Measurements from ENCODE around the gene TPRN. TPM values are rescaled to one million over a fixed set of nuclear protein-coding genes. Genes with fewer than 3 reads are reported as not detected.
A peak's percentile ranks its signal among the peaks of the same experiment; 100 is the strongest.

The TPRN gene
- total RNA-seq, 4 donors from 2014 or later: 6.5 to 13.5 (median 9.9) TPM

- no peaks in the 10 kb centered on the region for H3K36me3 ChIP-seq
- peak; percentile 40 to 44 for DNase-seq
- no peaks in the 10 kb centered on the region for H3K9me3 ChIP-seq
- H3K27ac ChIP-seq: peak within 1 kb of the TSS; percentile 4 to 87 (median 19)
- peak within 1 kb of the TSS; percentile 2 to 78 (median 53) for H3K4me3 ChIP-seq (replicated peaks in 1 of 3)
- no peak for TF ChIP-seq CTCF (IDR thresholded peaks at IDR 0.05)
- peak in 1 of 2 donors; percentile 2 for TF ChIP-seq POLR2A (IDR thresholded peaks at IDR 0.05)
- H3K27me3 ChIP-seq: no peaks in the 10 kb centered on the region
- intact Hi-C loops (cut with DNase I): no loop called here
- peaks cover 25 to 41% of the 10 kb centered on the region in 2 donors for H3K4me1 ChIP-seq
- WGBS, 2 donors: 10 to 19% methylated on average over 2 to 6 of the region's 88 CpGs
These were observed 21.9 kb upstream of the TPRN start, which contains the start of gene RNF208 for GRCh38 chr9:137222190-137223077. RNF208 (minus strand) TSS chr9:137222240; CDS start chr9:137221212, 1,028 bp downstream.

GRCh38 chr9:137221506-137222111, 21.1 kb upstream of the TPRN start:
- intact Hi-C loops (cut with DNase I): no loop called here
- H3K27ac ChIP-seq: peak overlapping the region in 1 of 3 donors; percentile 36
- H3K36me3 ChIP-seq: no peaks in the 10 kb centered on the region
- 5 to 16% methylated on average over 9 to 12 of the region's 61 CpGs for WGBS, 2 donors
- H3K4me3 ChIP-seq (replicated peaks in 1 of 3): peak overlapping the region in 1 of 3 donors; percentile 41
- DNase-seq: peak; percentile 40 to 42
- H3K9me3 ChIP-seq: no peaks in the 10 kb centered on the region
- H3K4me1 ChIP-seq: peaks cover 16 to 33% of the 10 kb centered on the region in 2 donors
- H3K27me3 ChIP-seq: no peaks in the 10 kb centered on the region
- TF ChIP-seq POLR2A (IDR thresholded peaks at IDR 0.05): peak in 1 of 2 donors; percentile 6
- no peak for TF ChIP-seq CTCF (IDR thresholded peaks at IDR 0.05)

- H3K36me3 ChIP-seq: no peaks in the 10 kb centered on the region
- H3K4me1 ChIP-seq: peaks cover 13 to 28% of the 10 kb centered on the region in 2 donors
- no peak overlapping the region for H3K27ac ChIP-seq
- no peaks in the 10 kb centered on the region for H3K27me3 ChIP-seq
- intact Hi-C loops (cut with DNase I): no loop called here
- WGBS, 2 donors: 83% methylated on average over 1 of the region's 14 CpGs; no CpG with 5 or more reads in 1 of the 2 donors
- H3K9me3 ChIP-seq: no peaks in the 10 kb centered on the region
- TF ChIP-seq CTCF (IDR thresholded peaks at IDR 0.05) (no peak), POLR2A (IDR thresholded peaks at IDR 0.05) (no peak)
- H3K4me3 ChIP-seq (replicated peaks in 1 of 3): no peak overlapping the region
- DNase-seq: no peak
These were observed 20.6 kb upstream of the TPRN start for GRCh38 chr9:137221095-137221505.

- peaks cover 13 to 25% of the 10 kb centered on the region in 2 donors for H3K4me1 ChIP-seq
- no peaks in the 10 kb centered on the region for H3K9me3 ChIP-seq
- no peak for TF ChIP-seq CTCF (IDR thresholded peaks at IDR 0.05)
- no peak for TF ChIP-seq POLR2A (IDR thresholded peaks at IDR 0.05)
- 87 to 95% methylated on average over 21 to 31 of the region's 52 CpGs for WGBS, 2 donors
- no peak overlapping the region for H3K27ac ChIP-seq
- intact Hi-C loops (cut with DNase I): no loop called here
- no peaks in the 10 kb centered on the region for H3K36me3 ChIP-seq
- H3K4me3 ChIP-seq (replicated peaks in 1 of 3): no peak overlapping the region
- no peak for DNase-seq
- H3K27me3 ChIP-seq: no peaks in the 10 kb centered on the region
These were observed 20.0 kb upstream of the TPRN start for GRCh38 chr9:137220317-137221094.
